Suppressor macrophage treated with lipopolysaccharide for 1 hour (primary cell): ENCODE data around the gene FIGNL2.

ENCODE experiments used
- DNase-seq, 3 donors: peaks; one replicate each; pipeline ENCODE4 v3.0.0-alpha.2; 2020 to 2022

Gene FIGNL2

GRCh38 chr12:51852404-51853137, 4.1 kb upstream of the FIGNL2 start:
- peak in 2 of 3 donors; percentile 30 to 47 for DNase-seq

- DNase-seq: peak in 2 of 3 donors; percentile 37 to 38
These were observed 3.1 kb upstream of the FIGNL2 start for GRCh38 chr12:51851413-51852124.

- DNase-seq: no peak
These were observed 2.4 kb upstream of the FIGNL2 start for GRCh38 chr12:51850965-51851299.

- DNase-seq: no peak
These were observed 1.8 kb upstream of the FIGNL2 start for GRCh38 chr12:51850081-51850964.

GRCh38 chr12:51848841-51849735, 570 bp upstream of the FIGNL2 start:
- no peak for DNase-seq

- peak; percentile 52 to 67 (median 60) for DNase-seq
These were observed 734 bp downstream of the FIGNL2 start for GRCh38 chr12:51847643-51848325.

- DNase-seq: peak; percentile 58 to 86 (median 68)
These were observed 1.4 kb downstream of the FIGNL2 start for GRCh38 chr12:51846911-51847642.

- DNase-seq: no peak
These were observed 2.2 kb downstream of the FIGNL2 start for GRCh38 chr12:51846271-51846691.

- no peak for DNase-seq
These were observed 3.0 kb downstream of the FIGNL2 start for GRCh38 chr12:51845482-51845881.

GRCh38 chr12:51844854-51845253, 3.7 kb downstream of the FIGNL2 start:
- no peak for DNase-seq

- DNase-seq: no peak
These were observed 6.8 kb downstream of the FIGNL2 start for GRCh38 chr12:51841727-51842126.

- no peak for DNase-seq
These were observed 7.6 kb downstream of the FIGNL2 start for GRCh38 chr12:51840966-51841365.

GRCh38 chr12:51839310-51839947, 9.1 kb downstream of the FIGNL2 start:
- DNase-seq: no peak

- no peak for DNase-seq
These were observed 9.8 kb downstream of the FIGNL2 start for GRCh38 chr12:51838762-51839161.

- DNase-seq: no peak
These were observed 10.5 kb downstream of the FIGNL2 start for GRCh38 chr12:51838036-51838435.

GRCh38 chr12:51837286-51837685, 11.2 kb downstream of the FIGNL2 start:
- no peak for DNase-seq

GRCh38 chr12:51836827-51837173, 11.7 kb downstream of the FIGNL2 start:
- no peak for DNase-seq

- DNase-seq: no peak
These were observed 12.3 kb downstream of the FIGNL2 start for GRCh38 chr12:51836041-51836826.

GRCh38 chr12:51834411-51834810, 14.1 kb downstream of the FIGNL2 start:
- DNase-seq: no peak
